A549 (cell line): ENCODE data around the gene CLDN18.

Source experiments
- BHLHE40 ChIP-seq: IDR thresholded peaks from 2 replicates; pipeline ENCODE4 v1.6.1; 2012; ENCODE audit warnings: low read depth, low read length, inconsistent platforms
- CTCF ChIP-seq: fragments of >200 bp; sonication (Bioruptor Twin); formaldehyde crosslinking; IDR thresholded peaks from 3 replicates; pipeline ENCODE4 v1.5.1; 2016
- ESRRA ChIP-seq: fragments of 150-350 bp; IDR thresholded peaks from 2 replicates; pipeline ENCODE4 v1.6.1; 2014; ENCODE audit warnings: mild to moderate bottlenecking, low read length, borderline replicate concordance
- NR3C1 ChIP-seq: fragments of >200 bp; sonication (Bioruptor Twin); formaldehyde crosslinking; IDR thresholded peaks from 3 replicates; pipeline ENCODE4 v1.6.1; 2017

DNA sequence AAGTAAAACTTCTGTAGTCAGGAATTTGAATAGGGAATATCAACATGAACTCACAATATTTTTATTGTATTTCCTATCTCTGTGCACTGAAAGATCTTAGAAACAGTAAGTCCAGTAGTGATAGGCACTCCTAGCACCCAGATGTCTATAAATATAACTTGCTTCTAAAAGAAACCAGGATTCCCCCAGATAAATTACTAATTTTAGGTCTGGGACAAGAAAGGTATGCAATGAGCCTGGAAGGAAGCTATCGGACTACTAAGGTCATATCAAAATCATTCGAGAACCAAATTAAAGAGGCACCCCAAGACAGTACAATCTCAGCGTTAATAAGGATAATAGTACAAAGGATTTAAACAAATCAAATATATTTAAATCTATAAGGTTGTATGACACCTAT is 47.4 kb downstream of the CLDN18 start:
- no peak for TF ChIP-seq ESRRA
- TF ChIP-seq NR3C1: no peak
- TF ChIP-seq CTCF: no peak
- TF ChIP-seq BHLHE40: no peak
